WTC11 (cell line): ENCODE data around the gene BPGM. TPM values are rescaled to one million over a fixed set of nuclear protein-coding genes. Genes with fewer than 3 reads are reported as not detected.

Experiments
- ATAC-seq: fragments of 200-7000 bp; cut with Tn5 transposase; 2 replicates; pipeline ENCODE4 v1.10.0; 2021; ENCODE audit warnings: mild to moderate bottlenecking, moderate library complexity
- CTCF ChIA-PET: fragments of 300-600 bp; sonication (Branson Sonifier 250); formaldehyde crosslinking; loops from one replicate; lab custom pipeline; 2021; ENCODE audit warnings: antibody characterized with exemption; lab: Charles Lee
- POLR2A ChIA-PET: fragments of 350-600 bp; sonication (Branson Sonifier 250); formaldehyde crosslinking; loops from one replicate; lab custom pipeline; 2021; ENCODE audit warnings: antibody characterized with exemption; lab: Charles Lee
- DNase-seq: peaks from one replicate; pipeline ENCODE4 v3.0.0; 2021; ENCODE audit warnings: low spot score
- H3K27ac Mint-ChIP-seq: 2 replicates; pipeline ENCODE4 v1.8.0; 2021; ENCODE audit warnings: mixed read lengths
- H3K27me3 Mint-ChIP-seq: 2 replicates; pipeline ENCODE4 v1.8.0; 2021; ENCODE audit warnings: low read depth, mild to moderate bottlenecking, moderate library complexity, mixed read lengths
- H3K36me3 Mint-ChIP-seq: 2 replicates; pipeline ENCODE4 v1.8.0; 2021; ENCODE audit warnings: mixed read lengths
- H3K4me1 Mint-ChIP-seq: 2 replicates; pipeline ENCODE4 v1.8.0; 2022; ENCODE audit warnings: mixed read lengths
- H3K4me3 Mint-ChIP-seq: 2 replicates; pipeline ENCODE4 v1.8.0; 2021; ENCODE audit warnings: mild to moderate bottlenecking, moderate library complexity, mixed read lengths
- H3K9me3 Mint-ChIP-seq: 2 replicates; pipeline ENCODE4 v1.8.0; 2021; ENCODE audit warnings: mixed read lengths
- AFF4 ChIP-seq: sonication (generic); formaldehyde crosslinking; IDR thresholded peaks from 2 replicates; pipeline ENCODE4 v1.8.1; 2023; ENCODE audit warnings: mild to moderate bottlenecking, missing genetic modification reagents, borderline replicate concordance
- ATF2 ChIP-seq: sonication (generic); formaldehyde crosslinking; IDR thresholded peaks from 2 replicates; pipeline ENCODE4 v1.8.1; 2022; ENCODE audit warnings: low read depth, missing genetic modification reagents, borderline replicate concordance
- MAX ChIP-seq: sonication (generic); formaldehyde crosslinking; IDR thresholded peaks from 2 replicates; pipeline ENCODE4 v1.8.0; 2022; ENCODE audit warnings: mild to moderate bottlenecking, missing genetic modification reagents
- MLX ChIP-seq: sonication (generic); formaldehyde crosslinking; IDR thresholded peaks from 2 replicates; pipeline ENCODE4 v1.8.1; 2023; ENCODE audit warnings: mild to moderate bottlenecking, missing genetic modification reagents, moderate library complexity
- NFE2L1 ChIP-seq: sonication (generic); formaldehyde crosslinking; IDR thresholded peaks from 2 replicates; pipeline ENCODE4 v1.8.1; 2023; ENCODE audit warnings: missing genetic modification reagents
- RORB ChIP-seq: fragments of 250-450 bp; sonication (Bioruptor Pico); IDR thresholded peaks from 2 replicates; pipeline ENCODE4 v1.9.0; 2021; ENCODE audit warnings: mild to moderate bottlenecking
- SMAD3 ChIP-seq: sonication (generic); formaldehyde crosslinking; IDR thresholded peaks from 2 replicates; pipeline ENCODE4 v1.8.0; 2022; ENCODE audit warnings: missing genetic modification reagents, mild to moderate bottlenecking, borderline replicate concordance
- TCF7 ChIP-seq: sonication (generic); formaldehyde crosslinking; IDR thresholded peaks from 2 replicates; pipeline ENCODE4 v1.8.0; 2022; ENCODE audit warnings: mild to moderate bottlenecking, low read depth, missing genetic modification reagents, moderate library complexity
- USF2 ChIP-seq: sonication (generic); formaldehyde crosslinking; IDR thresholded peaks from 2 replicates; pipeline ENCODE4 v1.8.1; 2023; ENCODE audit warnings: mild to moderate bottlenecking, missing genetic modification reagents, moderate library complexity
- ZNF219 ChIP-seq: sonication (generic); formaldehyde crosslinking; IDR thresholded peaks from 2 replicates; pipeline ENCODE4 v1.8.0; 2023; ENCODE audit warnings: missing genetic modification reagents, mild to moderate bottlenecking, borderline replicate concordance
- ZNF423 ChIP-seq: fragments of 250-450 bp; sonication (Bioruptor Pico); IDR thresholded peaks from 2 replicates; pipeline ENCODE4 v2.1.2; 2022; ENCODE audit warnings: mild to moderate bottlenecking, moderate library complexity
- ZNF425 ChIP-seq: fragments of 250-450 bp; sonication (Bioruptor Pico); conservative IDR thresholded peaks from 2 replicates; pipeline ENCODE4 v1.9.0; 2021; ENCODE audit warnings: mild to moderate bottlenecking
- ZNF532 ChIP-seq: fragments of 250-450 bp; sonication (Bioruptor Pico); IDR thresholded peaks from 2 replicates; pipeline ENCODE4 v1.9.0; 2021; ENCODE audit warnings: mild to moderate bottlenecking, borderline replicate concordance
- ZSCAN18 ChIP-seq: fragments of 250-450 bp; sonication (Bioruptor Pico); IDR thresholded peaks from 2 replicates; pipeline ENCODE4 v2.1.2; 2022; ENCODE audit warnings: mild to moderate bottlenecking, moderate library complexity
- total RNA-seq: library from RNA; stranded (reverse); gene quantifications from 3 replicates; pipeline ENCODE4 v1.2.3, GENCODE V29; 2021

The BPGM gene
- total RNA-seq, 1 experiment from 2014 or later: 14.6 TPM

- CTCF ChIA-PET: interaction anchor here (1.3 to 1.6 kb wide), 3 partner anchors 8 to 65 kb away, joined by 4 to 9 read pairs (median 7); no protein-coding TSS in a partner anchor
- Mint-ChIP-seq H3K4me3 (no peak overlapping the region), H3K27ac (no peak overlapping the region), H3K4me1 (peaks cover 23% of the 10 kb centered on the region), H3K9me3 (no peaks in the 10 kb centered on the region), H3K36me3 (no peaks in the 10 kb centered on the region), H3K27me3 (no peaks in the 10 kb centered on the region)
- ATAC-seq (no peak), DNase-seq (no peak)
- POLR2A ChIA-PET: no interaction called here
- no peak for TF ChIP-seq MAX (CRISPR knock-in tag)
- TF ChIP-seq ZSCAN18: no peak
- no peak for TF ChIP-seq RORB (CRISPR knock-in tag)
- TF ChIP-seq SMAD3 (CRISPR knock-in tag): no peak
- TF ChIP-seq ZNF425: no peak
- TF ChIP-seq NFE2L1 (CRISPR knock-in tag): no peak
- no peak for TF ChIP-seq AFF4
- TF ChIP-seq ZNF532 (CRISPR knock-in tag): no peak
- TF ChIP-seq ZNF423 (CRISPR knock-in tag): no peak
- no peak for TF ChIP-seq USF2 (CRISPR knock-in tag)
- no peak for TF ChIP-seq ATF2 (CRISPR knock-in tag)
- TF ChIP-seq TCF7 (CRISPR knock-in tag): no peak
- no peak for TF ChIP-seq ZNF219 (CRISPR knock-in tag)
- TF ChIP-seq MLX (CRISPR knock-in tag): no peak
Observed at GRCh38 chr7:134698481-134698880, 51.8 kb downstream of the BPGM start.
